HepG2 (cell line): ENCODE data around the gene PRSS8. TPM values are rescaled to one million over a fixed set of nuclear protein-coding genes. Genes with fewer than 3 reads are reported as not detected.

ENCODE experiments used
- ARID5B ChIP-seq: IDR thresholded peaks from 2 replicates; pipeline ENCODE4 v1.4.0; 2020; ENCODE audit warnings: mild to moderate bottlenecking, missing genetic modification reagents
- GLI4 ChIP-seq: sonication (generic); formaldehyde crosslinking; IDR thresholded peaks from 2 replicates; pipeline ENCODE4 v1.5.1; 2020; ENCODE audit warnings: missing genetic modification reagents, mild to moderate bottlenecking, moderate library complexity, borderline replicate concordance
- GRHL1 ChIP-seq: sonication (generic); formaldehyde crosslinking; conservative IDR thresholded peaks from 2 replicates; pipeline ENCODE4 v1.8.0; 2022; ENCODE audit warnings: missing genetic modification reagents
- MZF1 ChIP-seq: sonication (generic); formaldehyde crosslinking; IDR thresholded peaks from 2 replicates; pipeline ENCODE4 v1.8.1; 2023; ENCODE audit warnings: mild to moderate bottlenecking, missing genetic modification reagents, borderline replicate concordance
- PRDM15 ChIP-seq: sonication (generic); formaldehyde crosslinking; IDR thresholded peaks from 2 replicates; pipeline ENCODE4 v1.4.0; 2020; ENCODE audit warnings: missing genetic modification reagents
- SAFB2 ChIP-seq: sonication (generic); formaldehyde crosslinking; IDR thresholded peaks from 2 replicates; pipeline ENCODE4 v1.5.1; 2020; ENCODE audit warnings: missing genetic modification reagents, low read depth, mild to moderate bottlenecking, borderline replicate concordance
- SRY ChIP-seq: sonication (generic); formaldehyde crosslinking; IDR thresholded peaks from 2 replicates; pipeline ENCODE4 v1.8.0; 2022; ENCODE audit warnings: mild to moderate bottlenecking, missing genetic modification reagents
- ZFY ChIP-seq: sonication (generic); formaldehyde crosslinking; IDR thresholded peaks from 2 replicates; pipeline ENCODE4 v1.4.0; 2020; ENCODE audit warnings: missing genetic modification reagents
- ZNF260 ChIP-seq: sonication (generic); formaldehyde crosslinking; IDR thresholded peaks from 2 replicates; pipeline ENCODE4 v1.4.0; 2020; ENCODE audit warnings: missing genetic modification reagents, low read depth, mild to moderate bottlenecking, borderline replicate concordance
- ZNF468 ChIP-seq: sonication (generic); formaldehyde crosslinking; IDR thresholded peaks from 2 replicates; pipeline ENCODE4 v1.8.0; 2022; ENCODE audit warnings: mild to moderate bottlenecking, moderate library complexity, missing genetic modification reagents
- ZNF607 ChIP-seq: sonication (generic); formaldehyde crosslinking; IDR thresholded peaks from 2 replicates; pipeline ENCODE4 v1.5.1; 2020; ENCODE audit warnings: missing genetic modification reagents, mild to moderate bottlenecking, borderline replicate concordance
- ZNF83 ChIP-seq: sonication (generic); formaldehyde crosslinking; IDR thresholded peaks from 2 replicates; pipeline ENCODE4 v1.4.0; 2020; ENCODE audit warnings: missing genetic modification reagents, mild to moderate bottlenecking, borderline replicate concordance
- polyA plus RNA-seq, 8 experiments: library from polyadenylated mRNA; depleted of rRNA in 3 of 8; stranded (reverse) in 7 of 8; unstranded in 1 of 8; fragments of >200 nt; fragmentation: Illumina TruSeq in 4 of 8; extraction: Trizol in 4 of 8; gene quantifications; 2 replicates each; pipeline versions ENCODE4 v1.2.1 to v1.2.3, GENCODE V29; 2011 to 2016; ENCODE audit warnings: low read depth in 4 of 8, missing spikeins in 1 of 8, mixed read lengths in 1 of 8; ENCODE audit not compliant: insufficient read depth in 1 of 8
- total RNA-seq, 5 experiments: library from RNA; depleted of rRNA; stranded (reverse); fragments of >200 nt; fragmentation: Illumina TruSeq; extraction: Trizol; gene quantifications; 2 replicates each; pipeline ENCODE4 v1.2.3, GENCODE V29; 2016; ENCODE audit warnings: low read depth in 1 of 5
- TF ChIP-seq, protein P1 (sequence below): sonication (generic); formaldehyde crosslinking; IDR thresholded peaks from 2 replicates; pipeline ENCODE4 v1.4.0; 2020; ENCODE audit warnings: missing genetic modification reagents
- TF ChIP-seq, protein P2 (sequence below): IDR thresholded peaks from 2 replicates; pipeline ENCODE4 v1.6.1; 2016; ENCODE audit warnings: missing biosample characterization, missing genetic modification reagents, low read depth

The PRSS8 gene
- total and polyA plus RNA-seq, 2 of the 13 experiments (the other 11 are each of a cell fraction or from before 2014, with no cell fraction given), result 2.6 to 7.2 TPM

DNA sequence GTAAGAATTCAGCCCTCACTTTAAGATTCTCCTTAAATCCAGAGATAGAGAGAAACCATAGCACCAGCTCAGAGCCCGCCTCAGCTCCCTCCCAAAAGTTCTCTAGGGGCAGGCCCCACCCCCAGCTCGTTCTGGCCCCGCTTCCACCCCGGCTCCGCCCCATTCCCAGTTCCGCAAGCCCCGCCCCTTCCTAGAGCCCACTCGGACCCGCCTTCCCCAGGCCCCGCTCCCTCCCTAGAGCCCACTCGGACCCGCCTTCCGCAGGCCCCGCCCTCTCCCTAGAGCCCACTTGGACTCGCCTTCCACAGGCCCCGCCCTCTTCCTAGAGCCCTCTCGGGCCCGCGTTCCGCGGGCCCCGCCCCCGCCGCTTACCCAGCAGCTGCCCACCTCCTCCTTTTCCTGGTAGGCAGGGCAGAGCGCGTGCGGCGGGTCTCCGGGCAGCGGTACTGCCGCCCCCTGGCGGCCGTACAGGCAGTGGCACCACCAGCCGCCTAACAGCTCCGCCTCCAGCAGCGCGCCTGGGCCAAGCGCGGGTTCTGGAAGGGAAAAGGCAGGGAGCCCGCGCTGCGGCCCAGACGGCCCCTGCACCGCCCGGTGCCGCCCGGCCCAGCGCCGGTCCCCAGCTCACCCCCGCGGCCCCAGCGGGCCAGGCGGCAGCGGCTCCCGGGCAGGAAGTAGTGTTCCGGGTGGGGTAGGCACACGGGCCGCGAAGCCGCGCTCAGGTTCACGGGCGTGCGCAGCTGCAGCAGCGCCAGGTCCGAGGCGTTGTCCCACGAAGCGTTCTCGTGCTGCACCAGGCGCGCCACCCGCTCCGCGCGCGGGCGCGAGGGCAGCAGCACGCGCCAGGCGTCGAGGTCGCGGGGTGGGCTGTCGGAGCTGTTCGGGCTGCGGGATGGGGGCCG is 6.8 kb upstream of the PRSS8 start (continued):
- TF ChIP-seq, protein P1, sequence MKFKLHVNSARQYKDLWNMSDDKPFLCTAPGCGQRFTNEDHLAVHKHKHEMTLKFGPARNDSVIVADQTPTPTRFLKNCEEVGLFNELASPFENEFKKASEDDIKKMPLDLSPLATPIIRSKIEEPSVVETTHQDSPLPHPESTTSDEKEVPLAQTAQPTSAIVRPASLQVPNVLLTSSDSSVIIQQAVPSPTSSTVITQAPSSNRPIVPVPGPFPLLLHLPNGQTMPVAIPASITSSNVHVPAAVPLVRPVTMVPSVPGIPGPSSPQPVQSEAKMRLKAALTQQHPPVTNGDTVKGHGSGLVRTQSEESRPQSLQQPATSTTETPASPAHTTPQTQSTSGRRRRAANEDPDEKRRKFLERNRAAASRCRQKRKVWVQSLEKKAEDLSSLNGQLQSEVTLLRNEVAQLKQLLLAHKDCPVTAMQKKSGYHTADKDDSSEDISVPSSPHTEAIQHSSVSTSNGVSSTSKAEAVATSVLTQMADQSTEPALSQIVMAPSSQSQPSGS, result peak; percentile 73; the same call in 1 of the 2 replicates
- TF ChIP-seq MZF1, result peak; percentile 62; the same call in 1 of the 2 replicates
- no peak for TF ChIP-seq ZNF468 (CRISPR knock-in tag)
- no peak for TF ChIP-seq GRHL1 (CRISPR knock-in tag)
- TF ChIP-seq ZNF83, result no peak; the same call in 1 of the 2 replicates
- peak; percentile 77 for TF ChIP-seq ARID5B
- TF ChIP-seq ZFY, result peak; percentile 69
- TF ChIP-seq ZNF607 (CRISPR knock-in tag), result no peak
- peak; percentile 76; the same call in 1 of the 2 replicates for TF ChIP-seq SRY
- TF ChIP-seq, protein P2, sequence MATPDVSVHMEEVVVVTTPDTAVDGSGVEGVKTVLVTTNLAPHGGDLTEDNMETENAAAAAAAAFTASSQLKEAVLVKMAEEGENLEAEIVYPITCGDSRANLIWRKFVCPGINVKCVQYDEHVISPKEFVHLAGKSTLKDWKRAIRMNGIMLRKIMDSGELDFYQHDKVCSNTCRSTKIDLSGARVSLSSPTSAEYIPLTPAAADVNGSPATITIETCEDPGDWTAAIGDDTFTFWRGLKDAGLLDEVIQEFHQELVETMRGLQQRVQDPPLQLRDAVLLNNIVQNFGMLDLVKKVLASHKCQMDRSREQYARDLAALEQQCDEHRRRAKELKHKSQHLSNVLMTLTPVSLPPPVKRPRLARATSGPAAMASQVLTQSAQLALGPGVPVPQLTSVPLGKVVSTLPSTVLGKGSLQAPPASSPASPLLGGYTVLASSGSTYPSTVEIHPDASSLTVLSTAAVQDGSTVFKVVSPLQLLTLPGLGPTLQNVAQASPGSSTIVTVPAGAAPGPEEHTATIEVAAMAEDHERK (CRISPR knock-in tag), result 0 out of 2 replicates have a peak, but pooled peaks have one; percentile 40
- peak; percentile 71; the same call in 1 of the 2 replicates for TF ChIP-seq GLI4 (CRISPR knock-in tag)
- TF ChIP-seq ZNF260 (CRISPR knock-in tag), result no peak
- peak; percentile 84; the same call in 1 of the 2 replicates for TF ChIP-seq SAFB2 (CRISPR knock-in tag)
- TF ChIP-seq PRDM15, result no peak
